Measurements from ENCODE around the gene SLAIN1. TPM values are rescaled to one million over a fixed set of nuclear protein-coding genes. Genes with fewer than 3 reads are reported as not detected.

Gene SLAIN1
- total RNA-seq, 2 experiments from 2014 or later = 16.4 to 31.7 TPM

- ChIA-PET CTCF (ENCODE audit: unreplicated experiment) (no interaction called here), POLR2A (interaction anchor here (0.7 kb wide), 1 partner anchor 514 kb away, joined by 4 read pairs; no protein-coding TSS in a partner anchor)
- no peak overlapping the region for H3K4me2 ChIP-seq (ENCODE audit: low read length)
- no peaks in the 10 kb centered on the region; the same call in 1 of the 2 replicates for H4K20me1 ChIP-seq (ENCODE audit: insufficient read depth, low read length)
- no peak for TF ChIP-seq CTCF (conservative IDR thresholded peaks at IDR 0.05; ENCODE audit: low read length)
- no peak for TF ChIP-seq EZH2phosphoT487 (IDR thresholded peaks at IDR 0.05; ENCODE audit: borderline replicate concordance, low read depth, low read length)
- no peak overlapping the region for H3K27ac ChIP-seq (ENCODE audit: low read depth, low read length, poor library complexity, severe bottlenecking)
- no peak overlapping the region for H2AFZ ChIP-seq (ENCODE audit: low read length)
- H3K4me3 ChIP-seq (ENCODE audit: low read depth, low read length, poor library complexity, severe bottlenecking) = no peak overlapping the region
- H3K4me1 ChIP-seq (ENCODE audit: insufficient read depth, low read length, poor library complexity, severe bottlenecking) = peaks cover 8% of the 10 kb centered on the region
- BruUV-seq (replicated peaks) = no TSS peak
- no peaks in the 10 kb centered on the region for H3K36me3 ChIP-seq (ENCODE audit: insufficient read depth, low read length)
- no peaks in the 10 kb centered on the region for H3K9me2 ChIP-seq (ENCODE audit: insufficient read depth, low read length)
- intact Hi-C loops (cut with micrococcal nuclease; ENCODE audit: unreplicated experiment) = no loop called here
- no peaks in the 10 kb centered on the region; the same call in 1 of the 2 replicates for H3K79me2 ChIP-seq (ENCODE audit: insufficient read depth, low read depth, low read length)
- no peaks in the 10 kb centered on the region for H3K9me3 ChIP-seq (ENCODE audit: low read length)
- DNase-seq (ENCODE audit: low spot score) = no peak
Measured at GRCh38 chr13:77714119-77714755, 16.8 kb downstream of the SLAIN1 start.

GRCh38 chr13:77715233-77715891, 17.9 kb downstream of the SLAIN1 start:
- POLR2A ChIA-PET = interaction anchor here (0.6 to 1.0 kb wide), 3 partner anchors 10 to 33 kb away, joined by 3 to 5 read pairs (median 3); no protein-coding TSS in a partner anchor

More at GRCh38 chr13:77715233-77715891, 17.9 kb downstream of the SLAIN1 start:
- CTCF ChIA-PET (ENCODE audit: unreplicated experiment) = no interaction called here
- Histone ChIP-seq H3K4me2 (ENCODE audit: low read length) (no peak overlapping the region), H3K79me2 (ENCODE audit: insufficient read depth, low read depth, low read length) (no peaks in the 10 kb centered on the region; the same call in 1 of the 2 replicates), H3K4me1 (ENCODE audit: insufficient read depth, low read length, poor library complexity, severe bottlenecking) (peaks cover 14% of the 10 kb centered on the region), H3K9me2 (ENCODE audit: insufficient read depth, low read length) (no peaks in the 10 kb centered on the region), H3K36me3 (ENCODE audit: insufficient read depth, low read length) (peaks cover 3% of the 10 kb centered on the region; the same call in 1 of the 2 replicates), H4K20me1 (ENCODE audit: insufficient read depth, low read length) (no peaks in the 10 kb centered on the region; the same call in 1 of the 2 replicates), H3K27ac (ENCODE audit: low read depth, low read length, poor library complexity, severe bottlenecking) (no peak overlapping the region), H2AFZ (ENCODE audit: low read length) (no peak overlapping the region), H3K9me3 (ENCODE audit: low read length) (no peaks in the 10 kb centered on the region), H3K4me3 (ENCODE audit: low read depth, low read length, poor library complexity, severe bottlenecking) (no peak overlapping the region)
- intact Hi-C loops (cut with micrococcal nuclease; ENCODE audit: unreplicated experiment) = no loop called here
- no peak for DNase-seq (ENCODE audit: low spot score)
- TF ChIP-seq CTCF (conservative IDR thresholded peaks at IDR 0.05; ENCODE audit: low read length) = no peak
- BruUV-seq (replicated peaks) = no TSS peak

All from OCI-LY7 (cell line).